Adrenal gland (tissue), 5 donors: Measurements from ENCODE around the gene MATN3.

ENCODE experiments used
- CTCF ChIP-seq, 6 experiments: fragments of 450-650 bp in 4 of 6; fragments of 200-600 bp in 2 of 6; sonication (generic) in 1 of 6; IDR thresholded peaks; 1 replicate in 5 of 6; 2 replicates in 1 of 6; pipeline versions ENCODE4 v1.5.1 to v1.8.0; 2016 to 2021; ENCODE audit warnings: antibody characterized with exemption in 6 of 6, mild to moderate bottlenecking in 2 of 6, moderate library complexity in 1 of 6
- POLR2A ChIP-seq, 2 donors: fragments of 450-650 bp; IDR thresholded peaks; one replicate each; pipeline ENCODE4 v1.6.1; 2017; ENCODE audit warnings: antibody characterized with exemption in 2 of 2, mild to moderate bottlenecking in 2 of 2, moderate library complexity in 1 of 2
- donor health status: DM: no; HTN: no; CAD: no.

DNA sequence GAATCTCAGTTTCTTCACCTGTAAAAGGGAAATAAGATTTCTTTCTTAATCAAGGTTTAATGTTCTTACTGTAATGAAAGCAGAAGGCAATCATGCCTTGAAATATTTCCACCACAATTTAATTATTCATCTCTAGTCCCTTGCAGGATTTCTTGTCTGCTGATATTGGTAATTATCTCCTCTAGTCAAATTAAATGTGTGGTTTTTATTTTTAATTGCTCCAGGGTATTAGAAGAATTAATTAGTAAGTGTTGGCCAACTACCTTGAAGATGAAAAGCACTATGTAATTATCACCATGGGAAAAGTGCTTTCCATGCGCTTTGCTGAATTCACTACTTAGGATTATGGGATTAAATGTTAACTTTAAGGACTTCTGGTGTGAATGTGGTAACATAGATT is 47.6 kb upstream of the MATN3 start:
- TF ChIP-seq CTCF (IDR thresholded peaks at IDR 0.05) (no peak), POLR2A (IDR thresholded peaks at IDR 0.05) (no peak)
